ENCODE measurements around the gene DPEP1. TPM values are rescaled to one million over a fixed set of nuclear protein-coding genes. Genes with fewer than 3 reads are reported as not detected.

The DPEP1 gene
- total RNA-seq, 2 experiments from 2014 or later = not detected

GRCh38 chr16:89687092-89687940 lies 73.9 kb downstream of the DPEP1 start:
- ATAC-seq = peak; percentile 45
- Mint-ChIP-seq H3K36me3 (ENCODE audit: low read depth) (peaks cover 21% of the 10 kb centered on the region), H3K27me3 (no peaks in the 10 kb centered on the region), H3K4me3 (peak overlapping the region; percentile 87), H3K4me1 (ENCODE audit: low read depth) (peaks cover 13% of the 10 kb centered on the region), H3K27ac (peak overlapping the region; percentile 80), H3K9me3 (no peaks in the 10 kb centered on the region)
- POLR2A ChIA-PET = interaction anchor here (0.7 to 2.0 kb wide), 9 partner anchors 11 to 182 kb away, joined by 3 to 21 read pairs (median 4); partner anchors contain the start of gene SPATA2L
- TF ChIP-seq CTCF (IDR thresholded peaks at IDR 0.05) = no peak
- intact Hi-C loops (cut with micrococcal nuclease) = no loop called here
- CTCF ChIA-PET = interaction anchor here (1.0 to 2.4 kb wide), 4 partner anchors 8 to 19 kb away, joined by 3 to 23 read pairs (median 4); partner anchors contain the start of gene SPATA2L
- peak; percentile 36 for DNase-seq

Other genes with a start within 250 kb of the DPEP1 start
- 100 to 1,000 TPM; 145 to 147 TPM for gene ANKRD11, start 123.1 kb upstream of the DPEP1 start, total RNA-seq
- gene SPG7, start 105.2 kb upstream of the DPEP1 start, total RNA-seq = 10 to 100 TPM; 78.6 to 79.8 TPM
- 1,000 to 10,000 TPM; 3,056 to 3,151 TPM for gene RPL13, start 53.0 kb upstream of the DPEP1 start, total RNA-seq
- 1 to 10 TPM; 8.5 to 9.5 TPM for gene CPNE7, start 37.9 kb upstream of the DPEP1 start, total RNA-seq
- gene CHMP1A, start 44.1 kb downstream of the DPEP1 start, total RNA-seq = 10 to 100 TPM; 51.1 to 56.9 TPM
- 1 to 10 TPM; 6.3 to 7.1 TPM for gene SPATA33, start 44.2 kb downstream of the DPEP1 start, total RNA-seq
- 10 to 100 TPM; 85.8 to 98.6 TPM for gene CDK10, start 73.0 kb downstream of the DPEP1 start, total RNA-seq
- 1 to 10 TPM; 2.6 to 3.3 TPM for gene SPATA2L, start 88.1 kb downstream of the DPEP1 start, total RNA-seq
- gene VPS9D1, start 107.3 kb downstream of the DPEP1 start, total RNA-seq = 1 to 10 TPM; 1.5 to 1.6 TPM
- gene ZNF276, start 107.9 kb downstream of the DPEP1 start, total RNA-seq = 10 to 100 TPM; 24.6 to 27.9 TPM
- gene FANCA, start 203.0 kb downstream of the DPEP1 start, total RNA-seq = 100 to 1,000 TPM in 1 of 2 experiments, 10 to 100 TPM in 1; 95.5 to 100 TPM
- under 1 TPM; 0.27 to 0.29 TPM for gene SPIRE2, start 214.8 kb downstream of the DPEP1 start, total RNA-seq

Measured in activated CD8-positive, alpha-beta T cell treated with anti-CD3 and anti-CD28 coated beads for 36 hours (primary cell).